Lung (tissue), 12 donors: ENCODE measurements around the gene COL6A3. TPM values are rescaled to one million over a fixed set of nuclear protein-coding genes. Genes with fewer than 3 reads are reported as not detected.

Experiments
- ATAC-seq: fragments of 200-7000 bp; cut with Tn5 transposase; one replicate; pipeline ENCODE4 v1.9.1; 2020; ENCODE audit warnings: moderate number of reproducible peaks; ENCODE audit not compliant: insufficient read depth, low FRiP score
- DNase-seq, 3 donors: peaks; one replicate each; pipeline ENCODE4 v3.0.0-alpha.2; 2013 to 2017
- H3K27ac ChIP-seq, 2 donors: one replicate each; pipeline ENCODE4 v1.5.1; 2013; ENCODE audit warnings: mild to moderate bottlenecking in 2 of 2, moderate library complexity in 2 of 2, control low read depth in 1 of 2, inconsistent platforms in 1 of 2, low read depth in 1 of 2, low read length in 1 of 2
- H3K27me3 ChIP-seq, 3 donors: one replicate each; pipeline ENCODE4 v1.5.1; 2013; ENCODE audit warnings: low read length in 2 of 3; ENCODE audit not compliant: control insufficient read depth in 3 of 3, insufficient read depth in 3 of 3
- H3K36me3 ChIP-seq, 4 donors: one replicate each; pipeline ENCODE4 v1.5.1; 2013; ENCODE audit warnings: low read length in 4 of 4, mild to moderate bottlenecking in 1 of 4, moderate library complexity in 1 of 4; ENCODE audit not compliant: control insufficient read depth in 4 of 4, insufficient read depth in 4 of 4
- H3K4me1 ChIP-seq, 5 donors: one replicate each; pipeline ENCODE4 v1.5.1; 2013; ENCODE audit warnings: low read length in 5 of 5, mild to moderate bottlenecking in 2 of 5, moderate library complexity in 1 of 5; ENCODE audit not compliant: control insufficient read depth in 5 of 5, insufficient read depth in 5 of 5
- H3K4me3 ChIP-seq: one replicate; pipeline ENCODE4 v1.5.1; 2013; ENCODE audit warnings: mild to moderate bottlenecking, control low read depth, moderate library complexity
- H3K9ac ChIP-seq, 2 donors: one replicate each; pipeline ENCODE4 v1.5.1; 2013; ENCODE audit warnings: low read length in 2 of 2, control low read depth in 1 of 2; ENCODE audit not compliant: insufficient read depth in 1 of 2
- H3K9me3 ChIP-seq, 4 donors: one replicate each; pipeline ENCODE4 v1.5.1; 2013; ENCODE audit warnings: low read length in 3 of 4, mild to moderate bottlenecking in 1 of 4, moderate library complexity in 1 of 4; ENCODE audit not compliant: control insufficient read depth in 4 of 4, insufficient read depth in 3 of 4
- CTCF ChIP-seq: IDR thresholded peaks from 2 replicates; pipeline ENCODE4 v1.5.1; 2012; ENCODE audit warnings: mild to moderate bottlenecking; ENCODE audit errors: control extremely low read depth, extremely low read depth
- WGBS, 2 donors: extraction: QIAGEN DNeasy Blood & Tissue Kit; methylation state at CpG; one replicate each; pipeline ENCODE4 v1.1.7; 2013; 5-methylcytosine and 5-hydroxymethylcytosine counted together
- polyA plus RNA-seq, 2 donors: library from polyadenylated mRNA; stranded (reverse); fragments of 200-250 nt; gene quantifications; one replicate each; pipeline ENCODE4 v1.2.1, GENCODE V29; 2013
- total RNA-seq, 2 donors: library from RNA; depleted of rRNA in 1 of 2; stranded (reverse); fragments of >200 nt in 1 of 2; gene quantifications; one replicate each; pipeline ENCODE4 v1.2.1, GENCODE V29; 2014 to 2021
- donor health status: control.
- donor health status: control.
- donor health status: Bipolar disorder and iron deficiency.
- donor health status: healthy.
- donor health status: DM: yes; HTN: yes; CAD: no.

Gene COL6A3
- total and polyA plus RNA-seq, 4 donors = 36.4 to 548 (median 277) TPM

GRCh38 chr2:237431837-237432236 is 17.9 kb upstream of the COL6A3 start:
- 94% methylated on average over 4 of the region's 4 CpGs for WGBS, 2 donors
- peak overlapping the region in 1 of 2 donors; percentile 22 for H3K27ac ChIP-seq

GRCh38 chr2:237431372-237431771 is 17.4 kb upstream of the COL6A3 start:
- no peak for ATAC-seq
- Histone ChIP-seq H3K27me3 (no peaks in the 10 kb centered on the region), H3K9ac (no peak overlapping the region), H3K4me3 (no peak overlapping the region), H3K36me3 (no peaks in the 10 kb centered on the region), H3K9me3 (no peaks in the 10 kb centered on the region), H3K27ac (no peak overlapping the region), H3K4me1 (peaks cover 0 to 32% (median 12%) of the 10 kb centered on the region in 5 donors)
- no peak for DNase-seq
- WGBS, 2 donors = 86 to 94% methylated on average over 1 of the region's 1 CpG
- no peak for TF ChIP-seq CTCF

More at GRCh38 chr2:237431837-237432236, 17.9 kb upstream of the COL6A3 start:
- no peak for TF ChIP-seq CTCF
- Histone ChIP-seq H3K36me3 (no peaks in the 10 kb centered on the region), H3K27me3 (no peaks in the 10 kb centered on the region), H3K4me3 (no peak overlapping the region), H3K9me3 (no peaks in the 10 kb centered on the region), H3K9ac (no peak overlapping the region), H3K4me1 (peaks cover 0 to 27% (median 10%) of the 10 kb centered on the region in 5 donors)
- ATAC-seq (no peak), DNase-seq (no peak)

GRCh38 chr2:237430861-237431260 is 16.9 kb upstream of the COL6A3 start:
- DNase-seq = no peak
- Histone ChIP-seq H3K36me3 (no peaks in the 10 kb centered on the region), H3K27me3 (no peaks in the 10 kb centered on the region), H3K4me1 (peaks cover 0 to 35% (median 17%) of the 10 kb centered on the region in 5 donors), H3K9me3 (no peaks in the 10 kb centered on the region), H3K9ac (no peak overlapping the region), H3K4me3 (no peak overlapping the region), H3K27ac (no peak overlapping the region)
- no peak for ATAC-seq
- no peak for TF ChIP-seq CTCF
- WGBS, 2 donors = 93 to 95% methylated on average over 1 of the region's 1 CpG

- Histone ChIP-seq H3K9ac (no peak overlapping the region), H3K4me1 (peaks cover 0 to 36% (median 18%) of the 10 kb centered on the region in 5 donors), H3K27me3 (no peaks in the 10 kb centered on the region), H3K27ac (no peak overlapping the region), H3K36me3 (no peaks in the 10 kb centered on the region), H3K9me3 (no peaks in the 10 kb centered on the region), H3K4me3 (no peak overlapping the region)
- WGBS, 2 donors = 64 to 78% methylated on average over 3 of the region's 3 CpGs
- TF ChIP-seq CTCF = no peak
- peak; percentile 55 for ATAC-seq
- DNase-seq = no peak
These were observed 15.8 kb upstream of the COL6A3 start for GRCh38 chr2:237429753-237430152.
